ENCODE results near the gene CDC123.

DNA sequence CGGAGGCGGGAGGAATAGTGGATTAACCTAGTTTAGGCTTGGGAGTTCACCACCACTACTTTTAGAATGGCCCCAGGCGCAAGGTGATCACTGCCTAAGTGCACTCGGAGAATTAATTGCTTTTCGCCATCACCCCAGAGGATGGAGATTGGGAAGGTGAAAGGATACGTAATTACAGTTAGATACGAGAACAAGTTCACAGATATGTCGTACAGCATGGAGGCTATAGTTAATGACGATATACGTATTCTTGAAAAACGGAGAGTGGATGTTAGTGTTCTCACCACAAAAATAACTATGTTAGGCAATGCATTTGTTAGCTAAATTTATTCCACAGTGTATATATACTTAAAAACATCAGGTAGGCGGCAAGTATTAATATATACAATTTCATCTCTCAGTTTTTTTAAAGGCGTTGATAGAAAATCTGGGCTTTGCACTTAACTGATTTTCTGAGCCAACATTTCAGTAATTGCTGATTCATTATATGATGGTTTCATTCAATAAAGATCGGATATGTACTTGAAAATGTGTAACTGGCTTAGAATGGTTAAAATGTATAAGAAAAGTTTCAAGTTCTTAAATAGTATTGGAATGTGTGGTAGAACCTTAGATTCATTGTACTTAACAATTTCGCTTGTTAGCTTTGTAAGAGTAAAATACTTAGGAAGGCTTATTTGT, 683 bp downstream of the CDC123 start:
- TF ChIP-seq POLR2A (IDR thresholded peaks at IDR 0.05; ENCODE audit: low read depth, low read length) (no peak), CTCF (IDR thresholded peaks at IDR 0.05; ENCODE audit: extremely low read depth in 1 of 2, insufficient read depth in 1 of 2, low read depth in 1 of 2, low read length in 2 of 2) (no peak), EZH2 (IDR thresholded peaks at IDR 0.05; ENCODE audit: borderline replicate concordance, low read depth, low read length, severe bottlenecking) (no peak), MYC (IDR thresholded peaks at IDR 0.05; ENCODE audit: low read depth, low read length) (no peak), FOS (IDR thresholded peaks at IDR 0.05; ENCODE audit: borderline replicate concordance, insufficient read depth, low read length) (no peak), POLR2AphosphoS5 (IDR thresholded peaks at IDR 0.05; ENCODE audit: insufficient read depth, low read depth, low read length) (no peak), JUN (IDR thresholded peaks at IDR 0.05; ENCODE audit: borderline replicate concordance, insufficient read depth, insufficient read length, low read depth) (no peak), GATA2 (IDR thresholded peaks at IDR 0.05; ENCODE audit: insufficient read depth, insufficient read length, low read depth, low read length) (no peak)
- TF ChIP-seq, protein P1, sequence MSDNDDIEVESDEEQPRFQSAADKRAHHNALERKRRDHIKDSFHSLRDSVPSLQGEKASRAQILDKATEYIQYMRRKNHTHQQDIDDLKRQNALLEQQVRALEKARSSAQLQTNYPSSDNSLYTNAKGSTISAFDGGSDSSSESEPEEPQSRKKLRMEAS (IDR thresholded peaks at IDR 0.05; ENCODE audit: insufficient read depth, insufficient read length) = no peak

Data from endothelial cell of umbilical vein (primary cell).